Chondrocyte (in vitro differentiated cells): ENCODE results near the gene PRKAR1A. TPM values are rescaled to one million over a fixed set of nuclear protein-coding genes. Genes with fewer than 3 reads are reported as not detected.

Experiments
- DNase-seq: peaks from one replicate; pipeline ENCODE4 v3.0.0; 2021; ENCODE audit warnings: mixed read lengths, low spot score
- H3K27ac Mint-ChIP-seq: one replicate; pipeline ENCODE4 v1.8.0; 2021; ENCODE audit warnings: mild to moderate bottlenecking, moderate library complexity, mixed read lengths; ENCODE audit not compliant: unreplicated experiment
- H3K27me3 Mint-ChIP-seq: 2 replicates; pipeline ENCODE4 v1.8.0; 2021; ENCODE audit warnings: low read depth, mixed read lengths
- H3K36me3 Mint-ChIP-seq: 2 replicates; pipeline ENCODE4 v1.8.0; 2021; ENCODE audit warnings: low read depth, mixed read lengths
- H3K4me1 Mint-ChIP-seq: 2 replicates; pipeline ENCODE4 v1.8.0; 2021; ENCODE audit warnings: low read depth, mild to moderate bottlenecking, mixed read lengths
- H3K4me3 Mint-ChIP-seq: one replicate; pipeline ENCODE4 v1.8.0; 2021; ENCODE audit warnings: mild to moderate bottlenecking, moderate library complexity, mixed read lengths; ENCODE audit not compliant: unreplicated experiment
- H3K9me3 Mint-ChIP-seq: 2 replicates; pipeline ENCODE4 v1.8.0; 2021; ENCODE audit warnings: low read depth, mixed read lengths
- total RNA-seq: library from RNA; stranded (reverse); gene quantifications from 3 replicates; pipeline ENCODE4 v1.2.1, GENCODE V29; 2021
- TF ChIP-seq, protein P1 (sequence below): fragments of 200-600 bp; sonication (generic); IDR thresholded peaks from 2 replicates; pipeline ENCODE4 v1.5.0; 2021; ENCODE audit warnings: antibody characterized with exemption, mild to moderate bottlenecking, moderate library complexity

The PRKAR1A gene
- total RNA-seq, 1 donor from 2014 or later, result 269 TPM

DNA sequence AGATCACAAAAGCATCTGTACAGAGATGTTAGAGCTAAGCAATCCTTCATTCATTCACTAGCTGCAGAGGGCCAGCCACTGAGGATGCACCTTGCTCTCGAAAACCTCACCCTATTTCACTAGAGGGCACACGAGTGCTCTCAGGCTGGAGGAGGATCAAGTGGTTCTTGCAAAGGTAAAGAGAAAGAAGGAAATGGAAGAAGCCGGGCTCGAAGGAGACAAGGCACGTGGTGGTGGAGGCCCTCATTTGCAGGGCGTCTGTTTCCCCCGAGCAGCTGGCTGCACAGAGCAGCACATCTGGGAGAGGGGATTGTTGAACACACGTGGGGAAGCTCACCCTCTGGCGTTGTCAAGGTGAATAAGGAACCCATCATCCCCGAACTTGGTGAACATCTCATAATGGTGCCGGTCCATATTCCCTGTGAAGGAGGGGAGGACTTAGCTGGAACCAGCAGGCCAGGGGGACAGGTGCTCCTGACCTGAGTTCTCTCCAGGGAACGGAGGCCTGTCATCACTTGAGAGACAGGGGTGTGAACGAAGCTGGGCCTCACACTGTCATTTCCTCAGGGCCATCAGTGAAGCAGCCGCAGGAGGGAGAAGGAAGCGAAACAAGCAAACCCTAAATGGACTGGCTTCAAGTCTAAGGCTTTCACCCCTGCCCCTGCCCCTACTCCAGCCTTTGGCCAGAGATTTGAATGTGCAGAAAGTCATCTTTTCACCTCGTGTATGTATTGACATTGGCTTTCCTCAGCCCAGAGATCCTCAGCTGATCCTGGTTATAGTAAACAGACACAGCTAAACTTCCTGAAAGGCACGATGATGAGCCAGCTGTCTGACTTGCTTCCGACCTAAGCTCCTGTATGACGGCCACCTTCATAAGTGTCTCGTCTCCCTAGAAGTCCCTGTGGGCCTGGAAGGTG is 27.6 kb downstream of the PRKAR1A start:
- TF ChIP-seq, protein P1, sequence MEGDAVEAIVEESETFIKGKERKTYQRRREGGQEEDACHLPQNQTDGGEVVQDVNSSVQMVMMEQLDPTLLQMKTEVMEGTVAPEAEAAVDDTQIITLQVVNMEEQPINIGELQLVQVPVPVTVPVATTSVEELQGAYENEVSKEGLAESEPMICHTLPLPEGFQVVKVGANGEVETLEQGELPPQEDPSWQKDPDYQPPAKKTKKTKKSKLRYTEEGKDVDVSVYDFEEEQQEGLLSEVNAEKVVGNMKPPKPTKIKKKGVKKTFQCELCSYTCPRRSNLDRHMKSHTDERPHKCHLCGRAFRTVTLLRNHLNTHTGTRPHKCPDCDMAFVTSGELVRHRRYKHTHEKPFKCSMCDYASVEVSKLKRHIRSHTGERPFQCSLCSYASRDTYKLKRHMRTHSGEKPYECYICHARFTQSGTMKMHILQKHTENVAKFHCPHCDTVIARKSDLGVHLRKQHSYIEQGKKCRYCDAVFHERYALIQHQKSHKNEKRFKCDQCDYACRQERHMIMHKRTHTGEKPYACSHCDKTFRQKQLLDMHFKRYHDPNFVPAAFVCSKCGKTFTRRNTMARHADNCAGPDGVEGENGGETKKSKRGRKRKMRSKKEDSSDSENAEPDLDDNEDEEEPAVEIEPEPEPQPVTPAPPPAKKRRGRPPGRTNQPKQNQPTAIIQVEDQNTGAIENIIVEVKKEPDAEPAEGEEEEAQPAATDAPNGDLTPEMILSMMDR, result no peak
- no peak overlapping the region for H3K27ac Mint-ChIP-seq
- H3K9me3 Mint-ChIP-seq, result no peaks in the 10 kb centered on the region
- DNase-seq, result no peak
- H3K36me3 Mint-ChIP-seq, result peaks cover 25% of the 10 kb centered on the region
- H3K4me3 Mint-ChIP-seq, result no peak overlapping the region
- H3K27me3 Mint-ChIP-seq, result no peaks in the 10 kb centered on the region
- no peaks in the 10 kb centered on the region for H3K4me1 Mint-ChIP-seq

DNA sequence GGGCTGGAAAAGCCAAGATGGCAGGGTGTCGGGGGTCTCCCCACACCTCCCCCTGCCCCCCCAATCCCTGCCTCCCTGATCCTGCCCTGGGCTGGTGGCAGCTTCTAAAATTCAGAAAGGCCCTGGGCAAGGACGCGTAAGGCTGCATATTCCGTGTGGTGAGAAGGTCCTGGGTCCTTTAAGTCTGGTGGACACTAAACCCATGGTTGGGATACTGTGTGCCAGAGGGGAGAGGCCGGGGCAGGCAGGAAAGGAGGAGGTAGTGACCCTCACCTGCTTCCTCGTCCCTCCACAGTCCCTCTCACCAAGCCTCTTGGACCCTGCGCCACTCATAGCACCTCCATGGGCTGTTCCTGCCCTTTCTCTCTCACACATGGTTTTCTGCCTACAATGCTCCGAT is 28.8 kb downstream of the PRKAR1A start:
- Mint-ChIP-seq H3K27ac (no peak overlapping the region), H3K27me3 (no peaks in the 10 kb centered on the region), H3K4me1 (no peaks in the 10 kb centered on the region), H3K36me3 (peaks cover 19% of the 10 kb centered on the region), H3K4me3 (no peak overlapping the region), H3K9me3 (no peaks in the 10 kb centered on the region)
- TF ChIP-seq, protein P1, result no peak
- no peak for DNase-seq

DNA sequence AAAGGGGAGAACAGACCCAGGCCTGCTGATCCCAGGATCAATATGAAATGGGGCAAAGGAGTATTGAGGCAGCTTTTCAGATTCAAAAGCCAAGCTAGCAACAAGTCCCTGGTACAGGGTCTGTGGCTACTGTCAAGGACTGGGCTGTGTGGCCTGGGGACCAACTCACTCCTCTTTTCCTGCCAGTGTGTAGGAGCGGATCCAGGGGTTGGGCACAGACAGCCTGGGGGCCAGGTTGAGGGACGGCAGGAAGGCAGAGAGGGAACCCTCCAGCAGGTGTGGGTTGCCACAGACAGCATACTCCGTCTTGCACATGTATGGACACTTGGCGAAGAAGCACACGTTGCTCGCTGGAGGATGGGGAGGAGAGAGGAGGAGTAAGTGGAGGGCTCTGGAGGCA is 29.6 kb downstream of the PRKAR1A start:
- Mint-ChIP-seq H3K4me3 (no peak overlapping the region), H3K36me3 (peaks cover 19% of the 10 kb centered on the region), H3K27ac (no peak overlapping the region), H3K27me3 (no peaks in the 10 kb centered on the region), H3K9me3 (peaks cover 5% of the 10 kb centered on the region), H3K4me1 (no peaks in the 10 kb centered on the region)
- DNase-seq, result no peak
- TF ChIP-seq, protein P1, result no peak

DNA sequence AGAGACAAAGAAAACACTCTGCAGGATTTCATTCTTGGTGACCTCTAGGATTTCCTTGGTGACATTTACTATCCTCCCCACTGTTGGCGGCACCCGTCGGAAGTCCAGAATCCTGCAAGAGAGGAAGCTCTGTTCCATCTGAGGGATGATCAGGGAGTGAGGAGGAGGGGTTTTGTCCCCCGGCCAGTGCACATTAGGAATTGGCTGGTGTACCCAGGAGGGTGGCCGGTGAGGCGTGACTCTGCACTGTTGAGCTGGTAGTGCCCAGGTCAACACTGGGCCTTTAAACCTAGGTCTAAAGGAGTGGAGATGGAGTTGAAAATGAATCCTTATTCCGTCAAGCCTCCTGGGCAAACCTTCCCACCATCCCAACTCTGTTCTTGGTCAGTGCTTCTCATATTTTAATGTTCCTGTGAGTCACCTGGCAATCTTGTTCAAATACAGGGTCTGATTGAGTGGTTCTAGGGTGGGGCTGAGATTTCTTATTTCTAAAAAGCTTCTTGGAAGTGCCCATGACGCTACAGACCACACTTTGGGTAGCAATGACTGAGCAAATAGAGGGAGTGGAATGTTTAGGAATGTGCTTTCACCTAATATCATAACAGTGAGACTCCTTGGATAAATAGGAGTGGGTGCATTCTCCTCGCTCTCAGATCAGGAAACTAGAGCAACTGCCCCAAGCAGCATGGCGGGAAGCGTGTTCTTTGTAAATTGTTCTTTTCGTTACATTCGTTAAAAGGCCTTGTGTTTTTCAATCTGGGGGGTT is 30.7 kb downstream of the PRKAR1A start:
- Mint-ChIP-seq H3K4me3 (no peak overlapping the region), H3K4me1 (no peaks in the 10 kb centered on the region), H3K9me3 (peaks cover 7% of the 10 kb centered on the region), H3K27me3 (no peaks in the 10 kb centered on the region), H3K36me3 (peaks cover 21% of the 10 kb centered on the region), H3K27ac (no peak overlapping the region)
- TF ChIP-seq, protein P1, result no peak
- no peak for DNase-seq

DNA sequence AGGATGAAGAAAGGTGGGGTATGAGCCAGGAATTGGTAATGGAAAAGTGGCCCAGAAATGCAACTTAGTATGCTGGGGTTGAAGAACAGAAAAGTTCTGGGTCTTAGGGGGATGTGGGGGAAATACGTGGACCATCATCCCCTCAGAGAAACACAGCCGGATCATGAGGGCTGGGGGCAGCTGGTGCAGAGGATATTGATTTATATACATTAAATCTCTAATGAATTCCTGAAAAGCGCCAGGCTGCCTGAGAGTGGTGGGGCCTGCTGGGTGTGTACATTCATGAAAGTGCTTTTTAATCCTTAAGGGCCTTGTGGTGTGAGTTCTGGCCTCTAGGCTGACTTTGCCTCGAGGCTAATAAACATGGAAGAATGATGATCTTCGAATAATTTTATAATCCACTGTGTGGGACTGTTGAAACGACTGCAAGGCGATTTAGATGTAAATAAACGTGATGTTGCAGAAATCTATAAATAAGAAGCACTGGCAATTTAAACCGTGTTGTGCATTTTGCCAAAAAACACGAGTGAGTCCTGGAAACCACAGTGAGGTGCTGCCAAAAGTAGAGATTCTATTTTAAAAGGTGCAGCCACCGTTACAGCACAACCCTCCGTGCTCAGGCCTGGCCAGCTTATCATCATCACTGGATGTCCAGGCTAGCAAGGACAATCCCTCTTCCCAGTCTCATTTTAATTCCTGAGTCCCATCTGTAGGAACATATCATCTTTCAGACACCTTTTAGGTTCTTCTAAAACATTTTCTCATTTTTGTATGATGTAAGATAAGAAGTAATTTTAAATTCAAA is 32.1 kb downstream of the PRKAR1A start:
- peaks cover 18% of the 10 kb centered on the region for H3K36me3 Mint-ChIP-seq
- H3K27me3 Mint-ChIP-seq, result no peaks in the 10 kb centered on the region
- H3K4me3 Mint-ChIP-seq, result no peak overlapping the region
- DNase-seq, result no peak
- no peaks in the 10 kb centered on the region for H3K4me1 Mint-ChIP-seq
- no peak overlapping the region for H3K27ac Mint-ChIP-seq
- TF ChIP-seq, protein P1, result no peak
- peaks cover 7% of the 10 kb centered on the region for H3K9me3 Mint-ChIP-seq
